HepG2 (cell line): Measurements from ENCODE around the gene DIP2C. TPM values are rescaled to one million over a fixed set of nuclear protein-coding genes. Genes with fewer than 3 reads are reported as not detected.

Experiments used
- ATAC-seq: fragments of 200-7000 bp; cut with Tn5 transposase; 3 replicates; pipeline ENCODE4 v1.9.1; 2020; ENCODE audit warnings: mild to moderate bottlenecking, moderate library complexity
- BruUV-seq: library from RNA; stranded (reverse); fragments of 400-500 nt; replicated peaks from 2 replicates; lab custom pipeline; 2021; lab: Mats Ljungman, UMichigan
- CTCF ChIA-PET: fragments of 300-600 bp; formaldehyde crosslinking; extraction: SDS; loops from one replicate; lab custom pipeline; 2021; ENCODE audit warnings: low total read pairs, inconsistent platforms, low intra/inter-chr PET ratio; lab: Yijun Ruan, JAX
- POLR2A ChIA-PET: fragments of 350-600 bp; sonication (Branson Sonifier 250); formaldehyde crosslinking; loops from one replicate; lab custom pipeline; 2020; ENCODE audit warnings: antibody characterized with exemption, inconsistent platforms; lab: Yijun Ruan, JAX
- DNase-seq: peaks from one replicate; pipeline ENCODE4 v3.0.0-alpha.2; 2015; ENCODE audit warnings: low spot score
- FAIRE-seq: peaks from 3 replicates; lab custom pipeline; 2011; peaks lifted over from hg19 to GRCh38; lab: Jason Lieb, UNC
- H2AFZ ChIP-seq: one replicate; pipeline ENCODE4 v1.6.1; 2011; ENCODE audit warnings: low read length, inconsistent platforms
- H3K27ac ChIP-seq: fragments of 300-600 bp; 3 replicates; pipeline ENCODE4 v1.8.0; 2011; ENCODE audit warnings: mixed run types, mild to moderate bottlenecking, mixed read lengths, low read length, inconsistent platforms; ENCODE audit not compliant: insufficient read depth; ENCODE audit errors: extremely low read length
- H3K27me3 ChIP-seq, 2 experiments: fragments of 200-600 bp in 1 of 2; 2 replicates in 1 of 2; 3 replicates in 1 of 2; pipeline versions ENCODE4 v1.6.0 to v1.8.0; 2011; ENCODE audit warnings: low read length in 2 of 2, mild to moderate bottlenecking in 2 of 2, moderate library complexity in 2 of 2, inconsistent platforms in 1 of 2; ENCODE audit not compliant: insufficient read depth in 2 of 2, control insufficient read depth in 1 of 2
- H3K36me3 ChIP-seq, 2 experiments: fragments of 200-600 bp in 1 of 2; replicated peaks in 1 of 2; 2 replicates in 1 of 2; 3 replicates in 1 of 2; pipeline versions ENCODE4 v1.5.1 to v1.8.0; 2011; ENCODE audit warnings: low read length in 2 of 2, inconsistent platforms in 1 of 2; ENCODE audit not compliant: insufficient read depth in 2 of 2, control insufficient read depth in 1 of 2
- H3K4me1 ChIP-seq: 2 replicates; pipeline ENCODE4 v1.5.1; 2012; ENCODE audit warnings: low read length, inconsistent platforms; ENCODE audit not compliant: insufficient read depth
- H3K4me2 ChIP-seq: 2 replicates; pipeline ENCODE4 v1.6.0; 2011; ENCODE audit warnings: low read depth, low read length, inconsistent platforms
- H3K4me3 ChIP-seq, 3 experiments: fragments of 200-600 bp in 1 of 3; sonication (generic), shearing (Covaris generic) in 1 of 3; replicated peaks in 1 of 3; 2 replicates each; pipeline ENCODE4 v1.5.1; 2011 to 2016; ENCODE audit warnings: low read length in 3 of 3, inconsistent platforms in 2 of 3, low read depth in 2 of 3, mild to moderate bottlenecking in 2 of 3, control low read depth in 1 of 3, mixed read lengths in 1 of 3; ENCODE audit not compliant: insufficient read depth in 1 of 3
- H3K79me2 ChIP-seq: one replicate; pipeline ENCODE4 v1.6.1; 2011; ENCODE audit warnings: low read length, inconsistent platforms; ENCODE audit not compliant: insufficient read depth
- H3K9ac ChIP-seq: 2 replicates; pipeline ENCODE4 v1.6.0; 2011; ENCODE audit warnings: mild to moderate bottlenecking, low read depth, low read length, inconsistent platforms; ENCODE audit not compliant: insufficient read depth
- H3K9me3 ChIP-seq: 2 replicates; pipeline ENCODE4 v1.5.1; 2012; ENCODE audit warnings: mild to moderate bottlenecking, low read length
- H4K20me1 ChIP-seq: 2 replicates; pipeline ENCODE4 v1.6.0; 2011; ENCODE audit warnings: inconsistent platforms, mild to moderate bottlenecking, low read length, moderate library complexity; ENCODE audit not compliant: insufficient read depth
- ELF4 ChIP-seq: sonication (generic); formaldehyde crosslinking; IDR thresholded peaks from 2 replicates; pipeline ENCODE4 v1.5.0; 2020; ENCODE audit warnings: missing genetic modification reagents, mild to moderate bottlenecking, moderate library complexity, borderline replicate concordance
- FOXC1 ChIP-seq: sonication (generic); formaldehyde crosslinking; IDR thresholded peaks from 2 replicates; pipeline ENCODE4 v1.8.0; 2022; ENCODE audit warnings: mild to moderate bottlenecking, missing genetic modification reagents, borderline replicate concordance
- HOXA9 ChIP-seq: sonication (generic); formaldehyde crosslinking; IDR thresholded peaks from 2 replicates; pipeline ENCODE4 v1.8.1; 2022; ENCODE audit warnings: missing genetic modification reagents, mild to moderate bottlenecking, moderate library complexity, borderline replicate concordance
- MAFK ChIP-seq, 2 experiments: IDR thresholded peaks in 1 of 2; conservative IDR thresholded peaks in 1 of 2; 2 replicates each; pipeline ENCODE4 v1.6.1; 2011; ENCODE audit warnings: improper control_type of control experiment in 2 of 2, low read length in 2 of 2
- MBD4 ChIP-seq: IDR thresholded peaks from 2 replicates; pipeline ENCODE4 v1.6.1; 2012; ENCODE audit warnings: low read length, inconsistent platforms, borderline replicate concordance
- PREB ChIP-seq: sonication (generic); formaldehyde crosslinking; IDR thresholded peaks from 2 replicates; pipeline ENCODE4 v1.4.0; 2020; ENCODE audit warnings: missing genetic modification reagents
- TAF1 ChIP-seq: sonication (generic); formaldehyde crosslinking; IDR thresholded peaks from 2 replicates; pipeline ENCODE4 v1.4.0; 2020; ENCODE audit warnings: missing genetic modification reagents
- TEAD2 ChIP-seq: sonication (generic); formaldehyde crosslinking; IDR thresholded peaks from 2 replicates; pipeline ENCODE4 v1.9.0; 2021; ENCODE audit warnings: missing genetic modification reagents
- TP53 ChIP-seq: sonication (generic); formaldehyde crosslinking; conservative IDR thresholded peaks from 2 replicates; pipeline ENCODE4 v1.4.0; 2020; ENCODE audit warnings: missing genetic modification reagents
- TSC22D2 ChIP-seq: sonication (generic); formaldehyde crosslinking; IDR thresholded peaks from 2 replicates; pipeline ENCODE4 v1.5.1; 2020; ENCODE audit warnings: missing genetic modification reagents, mild to moderate bottlenecking, borderline replicate concordance
- ZBTB49 ChIP-seq: sonication (generic); formaldehyde crosslinking; IDR thresholded peaks from 2 replicates; pipeline ENCODE4 v1.4.0; 2020; ENCODE audit warnings: missing genetic modification reagents, borderline replicate concordance
- ZFAT ChIP-seq: sonication (generic); formaldehyde crosslinking; conservative IDR thresholded peaks from 2 replicates; pipeline ENCODE4 v1.8.1; 2023; ENCODE audit warnings: missing genetic modification reagents, inconsistent platforms
- ZNF232 ChIP-seq: sonication (generic); formaldehyde crosslinking; IDR thresholded peaks from 2 replicates; pipeline ENCODE4 v1.4.0; 2020; ENCODE audit warnings: missing genetic modification reagents, borderline replicate concordance
- ZNF749 ChIP-seq: sonication (generic); formaldehyde crosslinking; IDR thresholded peaks from 2 replicates; pipeline ENCODE4 v1.8.0; 2022; ENCODE audit warnings: mild to moderate bottlenecking, missing genetic modification reagents, moderate library complexity, borderline replicate concordance
- WGBS: methylation state at CpG from one replicate; pipeline ENCODE4 v1.1.6; 2017; ENCODE audit warnings: low lambda C conversion rate; 5-methylcytosine and 5-hydroxymethylcytosine counted together
- in situ Hi-C: cut with HindIII; loops from 2 replicates; pipeline ENCODE4 v1.10.0; 2017; ENCODE audit warnings: low pct_unique_long_range_greater_than_20kb; ENCODE audit not compliant: extremely low pct_ligation_motif_present
- intact Hi-C: fragments of 100-400 bp; cut with micrococcal nuclease; formaldehyde crosslinking; loops from one replicate; pipeline ENCODE4 v1.10.0; 2022; ENCODE audit not compliant: unreplicated experiment
- polyA plus RNA-seq, 8 experiments: library from polyadenylated mRNA; depleted of rRNA in 3 of 8; stranded (reverse) in 7 of 8; unstranded in 1 of 8; fragments of >200 nt; fragmentation: Illumina TruSeq in 4 of 8; extraction: Trizol in 4 of 8; gene quantifications; 2 replicates each; pipeline versions ENCODE4 v1.2.1 to v1.2.3, GENCODE V29; 2011 to 2016; ENCODE audit warnings: low read depth in 4 of 8, missing spikeins in 1 of 8, mixed read lengths in 1 of 8; ENCODE audit not compliant: insufficient read depth in 1 of 8
- total RNA-seq, 5 experiments: library from RNA; depleted of rRNA; stranded (reverse); fragments of >200 nt; fragmentation: Illumina TruSeq; extraction: Trizol; gene quantifications; 2 replicates each; pipeline ENCODE4 v1.2.3, GENCODE V29; 2016; ENCODE audit warnings: low read depth in 1 of 5

The DIP2C gene
- total and polyA plus RNA-seq, 2 of the 13 experiments (the other 11 are each of a cell fraction or from before 2014, with no cell fraction given), result 2.2 to 2.7 TPM

GRCh38 chr10:549391-549790, 140.1 kb downstream of the DIP2C start:
- no peaks in the 10 kb centered on the region for H3K27me3 ChIP-seq
- WGBS, result 87% methylated on average over 8 of the region's 16 CpGs
- FAIRE-seq, result no peak
- intact Hi-C loops, result no loop called here
- TF ChIP-seq PREB (no peak), ZBTB49 (CRISPR knock-in tag) (no peak), MAFK (conservative IDR thresholded peaks at IDR 0.05 in 1 of 2, IDR thresholded peaks at IDR 0.05 in 1 of 2; ENCODE audit: low read length in 2 of 2) (no peak)
- H3K4me3 ChIP-seq, result no peak overlapping the region
- no peak overlapping the region for H3K27ac ChIP-seq
- in situ Hi-C loops, result no loop called here
- H2AFZ ChIP-seq, result no peak overlapping the region
- H3K9me3 ChIP-seq, result no peaks in the 10 kb centered on the region
- CTCF ChIA-PET, result no interaction called here
- POLR2A ChIA-PET, result no interaction called here
- ATAC-seq, result no peak
- no peak overlapping the region for H3K4me2 ChIP-seq
- H3K79me2 ChIP-seq, result no peaks in the 10 kb centered on the region
- no TSS peak for BruUV-seq
- DNase-seq, result no peak
- H3K36me3 ChIP-seq, result no peaks in the 10 kb centered on the region
- H3K4me1 ChIP-seq, result no peaks in the 10 kb centered on the region
- H4K20me1 ChIP-seq, result no peaks in the 10 kb centered on the region
- H3K9ac ChIP-seq, result no peak overlapping the region

DNA sequence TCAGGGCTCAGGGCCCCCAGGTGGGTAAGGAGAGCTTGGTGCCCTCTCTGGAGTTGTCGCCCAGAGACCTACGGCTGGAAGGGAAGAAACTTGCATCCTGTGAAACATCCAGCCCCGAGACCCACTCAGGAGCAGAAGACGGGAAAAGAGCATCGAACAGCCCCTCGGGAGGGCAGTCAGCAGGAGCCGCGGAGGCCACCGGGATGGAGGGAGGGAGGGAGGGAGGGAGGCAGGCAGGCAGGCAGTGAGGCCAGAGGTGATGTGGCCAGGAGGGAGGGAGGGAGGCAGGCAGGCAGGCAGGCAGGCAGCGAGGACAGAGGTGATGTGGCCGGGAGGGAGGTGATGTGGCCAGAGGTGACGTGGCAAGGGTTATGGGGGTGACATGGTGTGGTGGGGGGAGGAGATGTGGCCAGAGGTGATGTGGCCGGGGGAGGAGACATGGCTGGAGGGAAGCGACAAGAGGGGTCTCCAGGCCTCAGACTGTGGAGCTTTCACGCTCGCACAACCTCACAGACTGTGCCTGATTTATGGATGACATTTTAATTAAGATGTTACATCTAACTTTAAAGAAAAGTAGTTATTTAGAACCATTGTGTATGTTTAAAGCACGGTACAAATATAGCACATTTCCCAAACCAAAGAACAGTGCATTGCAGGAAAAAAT, 141.1 kb downstream of the DIP2C start:
- no peaks in the 10 kb centered on the region for H3K79me2 ChIP-seq
- 94% methylated on average over 17 of the region's 17 CpGs for WGBS
- H3K27ac ChIP-seq, result no peak overlapping the region
- no peak for FAIRE-seq
- in situ Hi-C loops, result no loop called here
- H3K4me3 ChIP-seq, result no peak overlapping the region
- BruUV-seq, result no TSS peak
- no peaks in the 10 kb centered on the region for H4K20me1 ChIP-seq
- no peaks in the 10 kb centered on the region for H3K4me1 ChIP-seq
- H3K4me2 ChIP-seq, result no peak overlapping the region
- ChIA-PET POLR2A (no interaction called here), CTCF (no interaction called here)
- no peaks in the 10 kb centered on the region for H3K9me3 ChIP-seq
- no peak overlapping the region for H3K9ac ChIP-seq
- no peaks in the 10 kb centered on the region for H3K36me3 ChIP-seq
- H3K27me3 ChIP-seq, result no peaks in the 10 kb centered on the region
- no peak for DNase-seq
- no peak overlapping the region for H2AFZ ChIP-seq
- intact Hi-C loops, result no loop called here
- no peak for ATAC-seq
- no peak for TF ChIP-seq MBD4
- TF ChIP-seq ELF4 (CRISPR knock-in tag), result no peak
- TF ChIP-seq FOXC1 (CRISPR knock-in tag), result no peak
- TF ChIP-seq TP53 (CRISPR knock-in tag), result no peak
- no peak for TF ChIP-seq TSC22D2 (CRISPR knock-in tag)
- TF ChIP-seq TAF1 (CRISPR knock-in tag), result no peak
- no peak for TF ChIP-seq ZFAT
- no peak for TF ChIP-seq HOXA9 (CRISPR knock-in tag)
- no peak for TF ChIP-seq TEAD2
- TF ChIP-seq ZNF749 (CRISPR knock-in tag), result no peak
- no peak for TF ChIP-seq ZNF232
